GM08714 (cell line): ENCODE measurements around the gene ZEB1.
"Not testable (repeated sequence)": the region's sequence is repeated elsewhere in the genome, so short reads cannot be mapped to it uniquely, and the experiment has no call there.

Experiments
- H3K4me3 ChIP-seq: fragments of 200-500 bp; sonication (Bioruptor generic); 2 replicates; pipeline ENCODE4 v1.5.1; 2014; ENCODE audit warnings: mild to moderate bottlenecking, low read length, inconsistent platforms
- ZNF274 ChIP-seq: IDR thresholded peaks from 2 replicates; pipeline ENCODE4 v1.6.1; 2012; ENCODE audit warnings: mild to moderate bottlenecking, low read depth, low read length

ZEB1 gene

DNA sequence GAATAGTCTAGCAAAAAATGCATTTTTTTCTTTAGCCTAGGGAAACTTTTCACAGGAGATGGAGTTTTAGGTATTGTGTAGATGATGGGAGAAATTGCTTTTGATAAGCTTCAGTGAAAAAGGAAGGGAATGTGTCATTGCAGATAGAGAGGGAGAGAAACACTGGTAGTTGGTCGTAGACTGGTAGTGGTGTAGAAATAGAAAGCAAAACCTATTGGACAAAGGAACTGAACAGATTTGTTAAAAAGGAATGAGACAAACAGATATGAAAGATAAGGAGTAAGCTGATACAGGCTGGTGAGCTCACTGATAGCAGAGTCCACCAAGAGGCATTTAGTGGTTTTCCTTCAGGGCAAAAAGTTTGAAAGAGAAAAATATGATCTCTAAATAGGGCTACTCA is 94.3 kb downstream of the ZEB1 start:
- no peak for TF ChIP-seq ZNF274
- H3K4me3 ChIP-seq: no peak overlapping the region

DNA sequence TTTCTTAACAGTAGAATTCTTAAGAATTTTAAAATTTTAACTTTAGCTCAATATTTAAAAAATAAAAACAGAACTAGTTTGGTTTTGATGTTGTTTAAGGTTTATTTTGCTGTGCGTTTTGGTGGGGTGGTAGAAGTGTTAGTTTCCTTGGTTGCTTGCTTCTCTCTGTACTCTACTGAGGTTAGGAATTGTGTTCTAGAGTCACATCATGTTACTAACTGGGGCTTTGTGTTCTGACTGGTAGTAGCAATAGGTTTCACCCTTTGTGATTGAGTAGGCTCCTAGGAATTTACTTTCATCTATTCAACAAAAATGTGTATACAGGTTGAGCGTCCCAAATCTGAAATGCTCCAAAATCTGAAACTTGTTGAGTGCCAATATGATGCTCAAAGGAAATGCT is 99.5 kb downstream of the ZEB1 start:
- TF ChIP-seq ZNF274: no peak
- H3K4me3 ChIP-seq: no peak overlapping the region

DNA sequence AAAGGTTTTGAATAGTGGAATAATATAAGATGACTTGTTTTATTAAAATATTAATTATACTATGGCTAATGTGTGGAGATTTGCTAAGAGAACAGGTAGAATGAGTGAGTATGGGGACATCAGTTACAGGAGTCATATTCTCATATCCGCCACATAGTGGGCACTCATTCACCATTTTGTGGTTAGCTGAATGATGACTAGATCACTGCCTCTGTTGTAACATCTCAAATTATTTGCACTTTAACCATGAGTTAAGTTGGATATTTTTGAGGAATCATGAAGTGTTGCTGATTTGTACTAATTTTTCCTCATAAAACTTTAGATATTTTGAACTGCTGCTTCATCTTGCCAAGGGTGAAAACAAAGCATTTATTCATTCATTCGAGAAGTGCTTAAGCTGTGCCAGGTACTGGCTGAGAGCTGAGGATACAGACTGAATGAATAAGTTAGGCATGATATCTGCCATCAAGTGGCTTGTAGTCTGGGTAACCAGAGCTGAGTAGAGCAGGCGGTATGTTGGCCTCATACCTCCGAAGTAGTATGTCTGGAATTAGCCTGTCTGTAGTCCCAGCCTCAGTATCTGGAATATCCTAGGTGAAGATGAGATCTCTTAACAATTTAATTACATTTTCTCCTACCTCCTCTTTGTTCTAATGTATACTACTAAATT is 100.5 kb downstream of the ZEB1 start:
- no peak for TF ChIP-seq ZNF274

DNA sequence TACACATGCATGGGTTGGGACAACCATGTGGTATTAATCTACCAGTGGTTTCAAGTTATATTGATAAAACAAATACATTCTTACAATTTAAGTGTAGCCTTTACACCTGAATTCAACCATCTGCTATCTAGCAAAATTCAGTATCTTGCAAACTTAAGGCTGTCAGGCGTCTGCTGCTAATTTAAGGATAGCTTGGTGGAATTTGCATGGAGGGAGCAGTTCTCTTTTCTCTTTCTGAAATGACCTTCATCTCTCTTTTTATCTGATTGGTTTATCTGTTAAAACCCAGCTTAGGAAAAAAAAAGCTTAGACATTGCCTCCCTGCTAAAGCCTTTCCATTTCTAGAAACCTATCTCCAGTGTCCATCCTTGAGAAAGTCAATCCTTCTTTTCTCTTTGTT is 102.3 kb downstream of the ZEB1 start:
- no peak overlapping the region for H3K4me3 ChIP-seq
- no peak for TF ChIP-seq ZNF274

More for the DNA sequence above, 100.5 kb downstream of the ZEB1 start:
- H3K4me3 ChIP-seq: no peak overlapping the region

DNA sequence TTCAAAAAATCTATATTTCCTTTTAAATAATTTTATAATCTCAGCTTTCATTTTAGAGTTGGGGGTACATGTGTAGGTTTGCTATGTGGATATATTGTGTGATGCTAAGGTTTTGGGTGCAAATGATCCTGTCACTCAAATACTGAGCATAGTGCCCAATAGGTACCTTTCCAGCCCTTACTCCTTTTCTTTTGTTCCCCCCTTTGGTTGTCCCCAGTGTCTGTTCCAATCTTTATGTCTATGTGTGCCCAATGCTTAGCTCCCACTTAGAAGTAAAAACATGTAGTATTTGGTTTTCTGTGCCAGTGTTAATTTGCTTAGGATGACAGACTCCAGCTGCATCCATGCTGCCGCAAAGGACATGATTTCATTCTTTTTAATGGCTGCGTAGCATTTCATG is 103.6 kb downstream of the ZEB1 start:
- no peak for TF ChIP-seq ZNF274
- no peak overlapping the region for H3K4me3 ChIP-seq

DNA sequence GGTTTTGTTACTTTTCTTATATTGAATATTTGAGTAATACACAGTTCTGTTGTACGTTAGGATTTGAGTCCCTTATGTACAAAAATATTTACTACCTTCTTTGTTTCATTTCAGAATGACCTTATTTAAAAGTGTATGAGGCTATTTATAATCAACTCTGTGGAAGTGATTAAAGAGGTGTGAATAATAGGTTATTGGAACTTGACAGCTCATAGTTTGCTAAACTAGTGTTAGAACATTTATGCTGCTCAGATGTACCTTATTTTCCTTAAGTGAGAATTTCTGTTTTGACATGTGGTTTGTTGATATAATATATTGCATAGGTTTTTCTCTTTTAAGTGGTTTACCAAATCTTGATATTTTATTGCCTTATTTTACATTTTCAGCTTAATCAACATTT is 105.5 kb downstream of the ZEB1 start:
- no peak overlapping the region for H3K4me3 ChIP-seq
- TF ChIP-seq ZNF274: no peak

DNA sequence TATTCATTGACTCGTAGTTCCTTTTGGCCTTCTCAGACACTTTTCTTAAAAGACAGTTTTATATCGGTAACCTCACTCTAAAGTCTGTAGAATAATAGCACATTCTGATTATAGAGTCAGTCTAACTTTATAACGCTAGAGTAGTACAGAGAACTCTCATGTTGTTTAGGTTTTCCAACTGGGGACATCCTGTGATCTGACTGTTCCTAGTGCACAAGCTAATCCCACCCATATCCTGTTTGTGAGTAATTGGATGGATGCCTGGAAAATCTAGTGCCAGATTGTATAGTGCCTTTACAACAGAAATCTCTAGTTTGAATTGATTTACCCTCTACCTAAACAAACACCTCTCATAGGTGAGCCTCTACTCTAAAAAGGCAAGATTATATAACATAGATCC is 107.4 kb downstream of the ZEB1 start:
- no peak for TF ChIP-seq ZNF274
- no peak overlapping the region for H3K4me3 ChIP-seq

DNA sequence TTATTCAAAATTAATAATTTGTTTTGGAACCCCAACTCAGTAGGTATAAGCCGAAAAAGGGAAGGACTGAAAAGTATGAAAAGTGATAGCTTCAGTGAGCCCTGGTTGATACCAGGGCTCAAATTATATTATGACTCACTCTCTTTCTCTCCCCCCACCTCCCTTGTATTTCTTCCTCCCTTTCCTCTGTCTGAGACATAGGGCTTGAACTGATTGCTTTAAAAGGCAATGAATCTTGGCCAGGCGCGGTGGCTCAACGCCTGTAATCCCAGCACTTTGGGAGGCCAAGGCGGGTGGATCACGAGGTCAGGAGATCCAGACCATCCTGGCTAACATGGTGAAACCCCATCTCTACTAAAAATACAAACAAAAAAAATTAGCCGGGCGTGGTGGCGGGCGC is 108.3 kb downstream of the ZEB1 start:
- H3K4me3 ChIP-seq: not testable (repeated sequence)

DNA sequence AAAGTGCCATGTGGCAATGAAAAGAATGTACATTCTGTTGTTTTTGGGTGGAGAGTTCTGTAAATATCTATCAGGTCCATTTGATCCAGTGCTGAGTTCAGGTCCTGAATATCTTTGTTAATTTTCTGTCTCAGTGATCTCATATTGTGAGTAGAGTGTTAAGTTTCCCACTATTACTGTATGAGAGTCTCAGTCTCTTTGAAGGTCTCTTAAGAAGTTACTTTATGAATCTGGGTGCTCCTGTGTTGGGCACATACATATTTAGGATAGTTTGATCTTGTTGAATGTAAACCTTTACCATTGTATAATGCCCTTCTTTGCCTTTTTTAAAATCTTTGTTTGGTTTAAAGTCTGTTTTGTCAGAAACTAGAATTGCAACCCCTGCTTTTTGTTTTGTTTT is 109.5 kb downstream of the ZEB1 start:
- not testable (repeated sequence) for H3K4me3 ChIP-seq

DNA sequence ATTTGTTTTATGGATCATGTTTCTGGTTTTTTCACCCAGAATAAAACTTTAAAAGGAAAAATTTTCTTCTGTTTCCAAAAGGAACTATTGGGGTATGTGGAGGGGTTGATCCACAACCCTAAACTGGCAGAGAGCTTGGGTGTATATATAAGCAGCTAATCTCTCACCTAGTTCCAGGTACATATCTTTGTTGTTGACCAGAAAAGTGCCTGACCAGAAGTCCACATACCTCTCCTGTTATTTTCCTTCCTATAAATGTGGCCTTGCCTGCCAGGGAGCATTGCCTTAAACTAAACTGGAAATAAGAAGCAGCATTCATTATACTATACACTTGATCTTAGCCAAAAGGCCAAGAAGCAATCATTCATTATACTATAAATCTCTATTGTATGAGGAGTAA is 112.0 kb downstream of the ZEB1 start:
- no peak overlapping the region for H3K4me3 ChIP-seq
- no peak for TF ChIP-seq ZNF274

DNA sequence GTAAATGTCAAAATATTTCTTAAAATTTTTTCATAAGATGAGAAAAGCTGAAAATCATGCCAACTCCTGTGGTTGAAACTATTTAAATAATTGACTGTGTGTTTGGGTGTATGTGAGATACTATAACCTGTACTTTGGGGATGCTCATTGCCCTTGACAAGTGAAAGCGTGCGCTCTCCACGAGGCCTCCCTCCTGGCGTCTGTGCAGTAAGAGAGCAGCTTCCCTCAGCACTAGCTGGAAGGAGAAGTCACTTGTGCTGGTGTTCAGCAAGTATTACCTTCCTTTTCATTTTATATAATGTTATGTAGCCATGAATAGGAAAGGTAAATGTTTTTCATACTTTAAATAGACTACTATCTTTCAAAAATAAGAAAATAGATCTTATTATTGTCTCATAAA is 118.9 kb downstream of the ZEB1 start:
- no peak overlapping the region for H3K4me3 ChIP-seq
- TF ChIP-seq ZNF274: no peak

DNA sequence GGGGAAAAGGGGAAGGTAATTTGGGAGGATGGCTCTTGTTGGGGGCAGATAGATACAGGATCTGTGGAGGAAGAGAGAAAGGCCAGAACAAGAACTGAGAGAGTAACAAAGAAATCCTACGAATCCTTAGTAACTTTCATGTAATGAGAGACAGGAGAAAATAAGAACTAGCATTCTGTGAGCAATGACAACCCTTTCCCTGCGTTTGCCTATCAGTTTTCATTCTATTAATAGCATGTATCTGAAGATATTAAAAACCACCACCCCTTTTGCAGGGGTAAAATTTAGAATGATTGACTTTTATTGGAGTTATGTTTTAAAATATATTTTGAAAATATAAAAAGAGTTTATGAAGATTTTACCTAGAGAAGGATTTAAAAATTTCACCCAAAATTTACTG is 132.8 kb downstream of the ZEB1 start:
- no peak for TF ChIP-seq ZNF274
- H3K4me3 ChIP-seq: no peak overlapping the region

DNA sequence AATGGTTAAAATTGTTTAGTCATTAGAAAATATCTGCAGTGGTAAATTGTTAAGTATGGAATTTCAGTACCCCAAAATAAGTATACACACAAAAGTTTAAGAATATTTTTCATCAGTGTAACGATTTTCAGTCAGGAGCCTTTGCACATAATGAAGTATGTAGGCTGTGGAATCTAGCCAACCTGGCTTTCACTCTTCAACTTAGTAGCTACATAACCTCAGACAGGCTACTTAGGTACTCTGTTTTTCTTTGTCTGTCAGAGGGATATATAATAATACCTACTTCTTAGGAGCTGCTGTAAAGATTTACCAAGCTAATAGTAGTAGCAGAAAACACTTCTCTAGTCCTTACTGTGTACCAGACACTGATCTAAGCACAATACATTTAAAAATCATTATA is 137.5 kb downstream of the ZEB1 start:
- no peak for TF ChIP-seq ZNF274
- no peak overlapping the region for H3K4me3 ChIP-seq

DNA sequence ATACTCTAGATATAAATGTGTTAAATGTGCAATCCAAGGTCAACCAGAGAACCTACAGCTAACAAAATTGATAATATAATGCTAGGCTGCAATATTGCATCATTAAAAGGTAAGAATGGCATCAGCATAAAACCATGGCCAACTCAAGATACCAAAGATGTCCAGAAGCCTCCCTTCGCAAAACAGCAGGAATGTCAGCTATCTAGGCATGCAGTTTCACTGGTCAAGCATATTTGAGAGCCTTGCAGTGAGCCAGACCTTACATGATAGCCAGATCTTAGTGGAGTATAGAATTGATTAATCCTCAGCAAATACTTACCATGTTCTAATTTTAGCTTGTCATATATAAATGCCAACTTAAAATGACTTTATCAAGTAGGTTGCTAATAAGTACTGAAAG is 138.8 kb downstream of the ZEB1 start:
- no peak overlapping the region for H3K4me3 ChIP-seq
- TF ChIP-seq ZNF274: no peak

DNA sequence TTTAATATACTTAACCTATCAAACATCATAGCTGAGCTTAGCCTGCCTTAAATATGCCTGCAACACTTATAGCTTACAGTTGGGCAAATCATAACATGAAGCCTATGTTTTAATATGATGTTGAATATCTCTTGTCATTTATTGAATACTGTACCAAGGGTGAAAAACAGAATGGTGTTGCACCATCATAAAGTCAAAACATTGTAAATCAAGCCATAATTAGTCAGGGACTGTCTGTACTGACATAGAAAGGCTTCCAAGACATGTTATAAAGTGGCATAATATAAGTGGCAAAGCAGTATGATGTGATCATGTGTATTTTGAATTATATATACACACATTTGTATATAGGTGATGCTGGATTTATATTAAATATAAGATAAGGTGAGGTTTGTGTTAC is 140.0 kb downstream of the ZEB1 start:
- no peak for TF ChIP-seq ZNF274
- H3K4me3 ChIP-seq: no peak overlapping the region

DNA sequence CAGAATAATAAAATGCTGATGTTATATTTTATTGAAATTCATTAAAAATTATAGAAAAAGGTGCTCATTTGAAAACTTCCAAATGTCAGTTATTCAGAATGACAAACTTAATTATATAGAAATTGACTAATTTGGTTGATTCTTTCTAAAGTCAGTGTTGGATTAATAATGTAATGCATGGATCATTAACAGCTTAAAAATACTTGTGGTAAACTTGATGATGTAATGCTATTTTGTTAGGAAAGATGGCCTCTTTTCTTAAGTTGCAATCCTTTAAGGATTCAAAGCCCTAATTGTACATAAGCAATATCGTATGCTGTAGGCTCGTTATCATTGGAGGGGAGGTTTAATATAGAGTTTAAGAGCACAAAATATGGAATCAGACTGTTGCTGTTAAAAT is 141.2 kb downstream of the ZEB1 start:
- no peak overlapping the region for H3K4me3 ChIP-seq
- TF ChIP-seq ZNF274: no peak

DNA sequence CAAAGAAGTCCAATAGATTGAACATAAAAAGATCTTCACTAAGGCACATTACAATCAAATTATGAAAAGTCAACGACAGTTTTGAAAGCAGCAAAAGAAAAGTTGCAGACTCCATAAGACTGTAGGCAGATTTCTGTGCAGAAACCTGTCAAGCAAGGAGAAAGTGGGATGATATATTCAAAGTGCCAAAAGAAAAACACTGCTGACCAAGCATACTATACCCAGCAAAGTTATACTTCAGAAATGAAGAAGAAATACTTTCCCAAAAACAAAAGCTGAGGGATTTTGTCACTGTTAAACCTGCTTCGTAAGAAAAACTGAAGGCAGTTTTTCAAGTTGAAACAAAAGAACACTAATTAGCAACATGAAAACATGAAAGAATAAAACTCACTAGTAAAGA is 145.5 kb downstream of the ZEB1 start:
- H3K4me3 ChIP-seq: no peak overlapping the region
- no peak for TF ChIP-seq ZNF274

DNA sequence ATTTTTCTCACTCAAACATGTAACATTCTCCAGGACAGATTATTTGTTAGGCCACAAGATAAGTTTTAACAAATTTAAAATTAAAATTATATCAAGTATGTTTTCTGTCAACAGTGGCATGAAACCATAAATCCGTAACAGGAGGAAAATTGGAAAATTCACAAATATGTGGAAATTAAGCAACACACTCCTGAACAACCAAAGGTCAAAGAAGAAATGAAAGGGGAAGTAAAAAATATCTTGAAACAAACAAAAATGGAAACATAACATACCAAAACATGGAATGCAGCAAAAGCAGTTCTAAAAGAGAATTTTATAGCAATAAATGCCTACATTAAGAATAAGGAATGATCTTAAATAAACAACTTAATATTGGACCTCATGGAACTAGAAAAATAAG is 147.3 kb downstream of the ZEB1 start:
- H3K4me3 ChIP-seq: no peak overlapping the region
- TF ChIP-seq ZNF274: no peak
